Muscle layer of duodenum (tissue), 2 donors: Measurements from ENCODE around the gene MAP7.

Source experiments
- H3K27ac ChIP-seq: one replicate; pipeline ENCODE4 v1.7.0; 2013; ENCODE audit warnings: mild to moderate bottlenecking, low read length
- H3K27me3 ChIP-seq: one replicate; pipeline ENCODE4 v1.7.0; 2013; ENCODE audit warnings: low read depth, mild to moderate bottlenecking, control low read depth, low read length
- H3K36me3 ChIP-seq, 2 donors: one replicate each; pipeline ENCODE4 v1.7.0; 2013; ENCODE audit warnings: low read length in 2 of 2, control low read depth in 1 of 2, mild to moderate bottlenecking in 1 of 2; ENCODE audit not compliant: insufficient read depth in 2 of 2, control insufficient read depth in 1 of 2
- H3K4me1 ChIP-seq, 2 donors: one replicate each; pipeline ENCODE4 v1.7.0; 2013; ENCODE audit warnings: low read length in 2 of 2, mild to moderate bottlenecking in 2 of 2, control low read depth in 1 of 2, moderate library complexity in 1 of 2; ENCODE audit not compliant: insufficient read depth in 2 of 2, control insufficient read depth in 1 of 2
- H3K4me3 ChIP-seq, 2 donors: one replicate each; pipeline ENCODE4 v1.7.0; 2013; ENCODE audit warnings: low read length in 2 of 2, low read depth in 1 of 2, mild to moderate bottlenecking in 1 of 2
- H3K9me3 ChIP-seq, 2 donors: one replicate each; pipeline ENCODE4 v1.7.0; 2013; ENCODE audit warnings: low read length in 2 of 2, control low read depth in 1 of 2, mild to moderate bottlenecking in 1 of 2; ENCODE audit not compliant: control insufficient read depth in 1 of 2
- donor health status: healthy.

Gene MAP7

DNA sequence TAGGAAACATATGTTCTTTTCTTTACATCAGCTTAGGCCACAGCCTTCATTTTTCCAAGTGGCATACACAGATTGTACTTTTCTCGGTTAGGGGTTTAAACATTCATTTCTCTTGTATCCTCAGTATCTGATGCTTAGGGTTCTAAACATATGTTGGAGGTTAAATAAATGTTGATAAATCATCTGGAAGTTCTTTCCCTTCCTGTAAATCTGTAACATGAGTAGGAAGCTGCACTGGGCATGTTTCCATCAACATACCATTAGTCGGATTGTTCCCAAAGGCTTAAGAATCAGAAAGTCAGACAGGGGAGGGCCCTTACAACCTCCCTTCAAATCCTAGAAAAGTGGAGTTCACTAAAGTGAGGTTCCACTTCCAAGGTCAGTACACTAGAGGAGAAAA lies 205.8 kb downstream of the MAP7 start:
- H3K36me3 ChIP-seq: peaks cover 0 to 5% of the 10 kb centered on the region in 2 donors
- no peaks in the 10 kb centered on the region for H3K27me3 ChIP-seq
- H3K4me3 ChIP-seq: no peak overlapping the region
- H3K27ac ChIP-seq: no peak overlapping the region
- no peaks in the 10 kb centered on the region for H3K9me3 ChIP-seq
- H3K4me1 ChIP-seq: no peaks in the 10 kb centered on the region

DNA sequence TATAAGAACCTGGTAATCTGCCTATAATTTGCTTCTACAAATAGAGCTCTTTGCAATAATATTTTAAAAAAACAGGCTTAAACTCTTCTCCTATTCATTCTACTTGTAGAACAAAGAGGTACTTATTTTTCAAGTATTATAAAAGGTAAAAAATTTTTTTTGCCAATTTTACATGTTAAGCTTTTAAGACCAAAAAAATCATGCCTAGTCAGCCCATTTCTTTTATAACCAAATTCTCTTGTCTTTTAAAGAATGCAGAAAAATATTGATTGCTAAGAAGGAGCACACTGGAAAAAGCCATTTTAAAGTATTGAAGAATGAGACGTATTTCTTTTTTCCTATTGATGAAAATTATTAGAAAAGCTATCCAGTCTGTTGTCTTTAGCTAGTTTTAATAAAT lies 206.5 kb downstream of the MAP7 start:
- Histone ChIP-seq H3K9me3 (no peaks in the 10 kb centered on the region), H3K36me3 (peaks cover 0 to 5% of the 10 kb centered on the region in 2 donors), H3K27ac (no peak overlapping the region), H3K27me3 (no peaks in the 10 kb centered on the region), H3K4me1 (no peaks in the 10 kb centered on the region), H3K4me3 (no peak overlapping the region)

DNA sequence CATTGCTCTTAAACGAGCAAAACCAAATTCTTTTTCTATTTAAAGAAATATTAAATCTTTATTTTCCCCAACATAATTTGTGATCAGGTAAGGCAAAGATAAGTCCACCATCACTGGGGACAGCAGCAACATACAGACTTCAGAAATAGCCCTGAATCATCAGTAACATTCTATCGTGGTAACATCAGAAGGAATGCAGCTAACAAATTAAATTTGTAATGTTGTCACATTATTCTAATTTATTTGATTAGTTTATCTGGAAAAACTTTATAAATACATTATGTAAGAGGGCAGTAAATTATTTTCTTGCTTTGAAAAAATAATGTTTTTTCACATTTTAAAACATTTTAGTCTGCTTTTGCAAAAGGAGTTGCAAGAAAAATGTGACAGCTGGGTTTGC lies 206.9 kb downstream of the MAP7 start:
- Histone ChIP-seq H3K27ac (no peak overlapping the region), H3K4me1 (no peaks in the 10 kb centered on the region), H3K4me3 (no peak overlapping the region), H3K27me3 (no peaks in the 10 kb centered on the region), H3K9me3 (no peaks in the 10 kb centered on the region), H3K36me3 (peaks cover 0 to 5% of the 10 kb centered on the region in 2 donors)

DNA sequence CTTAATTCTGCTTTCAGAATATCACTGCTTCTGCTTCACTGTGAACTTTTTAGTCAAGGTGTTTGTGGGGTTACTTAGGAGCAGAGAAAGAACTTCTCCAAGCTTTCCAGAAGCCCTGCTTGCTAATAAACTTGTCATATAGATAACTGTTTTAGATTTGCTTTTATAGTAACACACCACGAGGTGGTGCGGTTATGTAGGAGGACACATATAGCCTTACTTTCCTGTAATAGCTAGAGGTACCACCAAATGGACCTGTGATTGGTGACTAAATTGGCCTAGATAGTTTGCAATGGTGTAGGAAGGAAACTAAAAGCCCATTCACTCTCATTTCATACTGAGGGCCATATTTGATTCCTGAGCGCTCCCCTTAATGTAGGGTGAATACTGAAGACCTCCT lies 208.3 kb downstream of the MAP7 start:
- no peaks in the 10 kb centered on the region for H3K4me1 ChIP-seq
- no peak overlapping the region for H3K27ac ChIP-seq
- no peak overlapping the region for H3K4me3 ChIP-seq
- H3K36me3 ChIP-seq: peaks cover 0 to 5% of the 10 kb centered on the region in 2 donors
- no peaks in the 10 kb centered on the region for H3K9me3 ChIP-seq
- no peaks in the 10 kb centered on the region for H3K27me3 ChIP-seq

DNA sequence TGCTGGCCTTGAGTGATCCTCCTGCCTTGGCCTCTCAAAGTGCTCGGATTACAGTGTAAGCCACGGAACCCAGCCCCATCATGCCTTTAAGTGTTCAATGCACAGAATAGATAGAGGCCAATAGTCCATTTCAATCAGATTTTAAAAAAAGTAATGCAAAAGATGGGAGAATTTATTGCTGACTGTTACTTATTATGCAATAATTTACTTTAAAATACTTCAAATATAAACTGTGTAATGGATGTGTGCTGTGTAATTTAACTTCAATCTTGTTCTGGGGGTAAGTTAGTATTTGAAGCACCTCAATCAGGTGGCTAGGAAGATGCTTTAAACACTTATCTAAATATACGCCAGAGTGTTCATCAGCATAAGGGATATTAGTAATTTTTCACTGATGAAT lies 208.9 kb downstream of the MAP7 start:
- Histone ChIP-seq H3K27me3 (no peaks in the 10 kb centered on the region), H3K27ac (no peak overlapping the region), H3K36me3 (peaks cover 0 to 5% of the 10 kb centered on the region in 2 donors)

DNA sequence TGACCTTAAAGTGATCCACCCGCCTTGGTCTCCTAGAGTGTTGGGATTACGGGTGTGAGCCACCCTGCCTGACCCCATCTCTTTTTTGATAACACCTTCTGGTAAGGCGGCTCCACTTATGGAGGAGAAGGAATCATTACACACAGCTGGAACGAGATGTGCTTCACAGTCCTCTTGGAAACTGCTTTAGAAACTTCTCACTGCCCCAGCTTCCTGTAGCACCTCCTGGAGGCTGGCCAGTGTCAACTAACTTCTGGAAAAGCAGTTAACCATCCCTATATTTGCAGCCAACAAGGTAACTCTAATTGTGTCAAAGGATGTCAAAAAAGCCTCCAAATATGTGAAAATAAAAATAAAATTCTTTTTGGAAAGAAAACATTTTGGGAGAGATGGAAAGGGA lies 211.7 kb downstream of the MAP7 start:
- H3K4me1 ChIP-seq: peaks cover 0 to 5% of the 10 kb centered on the region in 2 donors
- no peaks in the 10 kb centered on the region for H3K9me3 ChIP-seq

More for the DNA sequence above, 208.9 kb downstream of the MAP7 start:
- no peak overlapping the region for H3K4me3 ChIP-seq
- no peaks in the 10 kb centered on the region for H3K4me1 ChIP-seq
- H3K9me3 ChIP-seq: no peaks in the 10 kb centered on the region

DNA sequence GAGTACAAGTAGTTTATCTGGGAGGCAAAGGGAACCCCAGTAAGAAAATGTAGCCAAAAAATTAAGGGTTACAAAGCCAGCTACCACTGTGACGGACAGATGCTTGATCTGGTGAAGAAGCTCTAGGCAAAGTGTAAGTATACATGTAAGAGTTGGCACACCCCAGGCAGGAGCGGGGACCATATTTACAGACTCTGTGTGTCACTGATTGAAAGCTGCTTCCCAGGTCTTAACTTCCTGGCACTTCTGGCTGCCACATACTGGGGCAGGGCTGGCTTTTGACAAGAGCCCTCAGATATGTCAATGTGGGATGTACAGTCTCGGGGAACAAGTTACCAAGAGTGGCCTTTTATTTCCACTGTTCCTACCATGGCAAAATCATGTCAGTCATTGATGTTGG lies 212.6 kb downstream of the MAP7 start:
- Histone ChIP-seq H3K9me3 (no peaks in the 10 kb centered on the region), H3K27me3 (no peaks in the 10 kb centered on the region), H3K27ac (no peak overlapping the region), H3K36me3 (no peaks in the 10 kb centered on the region), H3K4me1 (peaks cover 0 to 5% of the 10 kb centered on the region in 2 donors), H3K4me3 (no peak overlapping the region)

More for the DNA sequence above, 211.7 kb downstream of the MAP7 start:
- Histone ChIP-seq H3K4me3 (no peak overlapping the region), H3K27me3 (no peaks in the 10 kb centered on the region), H3K27ac (no peak overlapping the region), H3K36me3 (no peaks in the 10 kb centered on the region)

DNA sequence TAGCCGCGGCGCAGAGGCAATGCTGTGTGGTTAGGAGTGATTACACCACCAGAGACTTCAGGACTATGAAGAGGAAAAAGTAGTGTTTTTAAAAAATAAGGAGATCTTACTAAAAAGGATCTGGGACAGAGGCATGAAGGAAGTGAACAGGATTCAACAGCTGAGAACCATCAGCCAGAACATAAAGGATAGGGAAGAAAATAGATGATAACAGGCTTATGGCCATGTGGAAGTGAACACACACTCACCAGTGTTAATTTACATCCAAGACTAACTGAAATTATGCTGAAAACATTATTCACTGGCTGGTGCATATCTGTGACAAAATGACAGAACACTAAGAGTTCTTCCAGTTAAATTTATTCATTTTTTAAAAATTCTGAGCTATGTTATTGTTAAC lies 213.1 kb downstream of the MAP7 start:
- H3K9me3 ChIP-seq: no peaks in the 10 kb centered on the region
- no peak overlapping the region for H3K27ac ChIP-seq
- no peaks in the 10 kb centered on the region for H3K27me3 ChIP-seq
- H3K4me1 ChIP-seq: peaks cover 0 to 5% of the 10 kb centered on the region in 2 donors
- H3K4me3 ChIP-seq: no peak overlapping the region
- no peaks in the 10 kb centered on the region for H3K36me3 ChIP-seq

DNA sequence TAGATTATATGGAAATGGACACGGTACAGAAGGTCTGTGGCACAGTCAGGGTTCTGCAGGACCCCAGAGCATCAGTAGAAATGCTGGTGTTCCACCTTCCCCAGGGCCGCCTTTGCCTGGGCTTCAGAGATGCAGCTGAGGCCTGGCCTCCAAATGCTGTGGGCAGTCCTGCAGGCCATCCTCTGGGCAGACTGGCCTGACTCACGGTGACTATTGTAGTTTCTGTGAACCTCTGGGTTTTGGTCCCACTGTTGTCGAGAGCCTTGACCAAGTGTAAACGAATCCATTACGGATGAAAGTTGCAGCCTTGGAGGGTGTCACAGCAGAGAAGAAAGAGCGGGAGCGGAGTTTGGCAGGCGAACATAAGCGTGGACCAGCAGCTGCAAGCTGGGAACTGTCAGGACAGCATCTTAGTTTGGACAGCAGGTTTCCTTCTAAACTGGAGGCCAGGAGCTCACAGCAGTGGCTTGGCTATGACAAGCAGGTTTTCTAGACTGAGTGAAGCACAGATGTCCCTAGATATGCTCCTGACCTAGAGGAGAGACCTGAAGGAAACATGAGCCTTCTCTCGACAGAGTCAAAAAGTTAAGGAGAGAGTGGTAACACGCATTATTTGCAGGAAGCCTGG lies 214.4 kb downstream of the MAP7 start:
- Histone ChIP-seq H3K4me3 (no peak overlapping the region), H3K36me3 (no peaks in the 10 kb centered on the region), H3K27ac (no peak overlapping the region), H3K9me3 (no peaks in the 10 kb centered on the region), H3K4me1 (peaks cover 0 to 5% of the 10 kb centered on the region in 2 donors), H3K27me3 (no peaks in the 10 kb centered on the region)

DNA sequence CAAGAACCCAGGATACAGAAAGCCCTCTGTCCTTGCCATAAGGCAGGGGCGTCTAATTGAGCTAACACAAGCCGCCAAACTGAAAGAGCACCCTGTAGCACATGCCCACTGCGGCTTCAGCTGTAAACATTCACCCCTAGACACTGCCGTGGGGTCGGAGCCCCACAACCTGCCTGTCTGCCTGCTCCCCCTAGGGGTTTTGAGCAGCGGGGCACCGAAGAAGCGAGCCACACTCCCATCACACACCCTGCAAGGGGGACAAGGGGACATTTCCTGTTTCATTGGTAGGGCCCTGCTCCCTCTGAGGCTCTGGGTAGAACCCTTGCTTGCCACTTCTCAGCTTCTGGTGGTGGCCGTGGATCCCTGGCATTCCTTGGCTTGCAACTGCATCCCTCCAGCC lies 215.4 kb downstream of the MAP7 start:
- H3K4me1 ChIP-seq: peaks cover 0 to 5% of the 10 kb centered on the region in 2 donors
- H3K27me3 ChIP-seq: no peaks in the 10 kb centered on the region
- no peaks in the 10 kb centered on the region for H3K36me3 ChIP-seq
- no peak overlapping the region for H3K4me3 ChIP-seq
- H3K27ac ChIP-seq: no peak overlapping the region
- no peaks in the 10 kb centered on the region for H3K9me3 ChIP-seq

DNA sequence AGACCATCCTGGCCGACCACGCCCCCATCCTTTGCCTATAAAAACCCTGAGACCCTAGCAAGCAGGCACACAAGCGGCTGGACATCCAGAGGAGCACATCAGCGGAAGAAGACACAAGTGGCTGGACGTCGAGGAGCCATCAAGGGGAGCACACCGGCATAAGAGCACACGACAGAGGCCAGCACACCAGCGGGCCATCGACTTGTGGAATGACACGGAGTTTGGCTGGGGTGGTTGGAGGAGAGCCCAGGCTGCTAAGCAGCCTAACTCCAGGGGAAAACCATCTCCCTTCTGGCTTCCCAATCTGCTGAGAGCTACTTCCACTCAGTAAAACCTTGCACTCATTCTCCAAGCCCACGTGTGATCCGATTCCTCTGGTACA lies 215.8 kb downstream of the MAP7 start:
- Histone ChIP-seq H3K4me3 (no peak overlapping the region), H3K9me3 (no peaks in the 10 kb centered on the region), H3K4me1 (peaks cover 0 to 5% of the 10 kb centered on the region in 2 donors), H3K27ac (no peak overlapping the region), H3K36me3 (no peaks in the 10 kb centered on the region), H3K27me3 (no peaks in the 10 kb centered on the region)

DNA sequence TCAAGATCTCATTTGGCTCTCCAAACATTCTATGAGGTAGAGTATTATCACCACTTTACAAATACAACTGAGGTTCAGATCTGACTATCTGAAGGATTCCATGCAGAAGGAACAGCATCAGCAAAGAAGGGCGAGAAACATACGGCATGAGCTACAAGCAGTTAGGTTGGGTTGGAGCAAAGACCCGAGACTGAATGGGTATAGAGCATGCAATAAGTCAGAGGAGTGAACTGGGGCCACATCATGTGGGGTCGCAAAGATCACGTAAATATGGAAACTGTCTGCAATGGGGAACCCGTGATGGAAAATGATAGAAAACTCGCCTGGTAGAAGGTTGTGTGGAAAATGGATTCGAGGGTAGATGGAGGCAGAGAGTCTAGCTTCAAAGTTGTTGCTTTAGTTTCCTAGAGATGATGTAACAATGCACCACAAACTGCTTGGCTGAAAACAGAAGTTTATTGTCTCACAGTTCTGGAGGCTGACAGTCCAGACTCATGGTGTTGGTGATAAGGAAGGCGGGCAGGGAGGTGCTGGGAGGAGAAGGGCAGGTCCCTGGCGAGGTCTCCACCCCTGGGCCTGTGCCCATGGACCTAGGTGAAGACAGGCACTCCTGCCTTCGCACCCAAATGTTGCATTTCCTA lies 216.3 kb downstream of the MAP7 start:
- Histone ChIP-seq H3K4me1 (peaks cover 0 to 5% of the 10 kb centered on the region in 2 donors), H3K27me3 (no peaks in the 10 kb centered on the region), H3K9me3 (no peaks in the 10 kb centered on the region), H3K4me3 (no peak overlapping the region), H3K36me3 (no peaks in the 10 kb centered on the region), H3K27ac (no peak overlapping the region)
